Uterus (tissue), 4 donors: ENCODE results near the gene LILRB5. TPM values are rescaled to one million over a fixed set of nuclear protein-coding genes. Genes with fewer than 3 reads are reported as not detected.

Source experiments
- DNase-seq, 2 donors: peaks; one replicate each; pipeline ENCODE4 v3.0.0-alpha.2; 2019 to 2020
- H3K27ac ChIP-seq, 2 donors: fragments of 200-600 bp; sonication (generic); 1 replicate in 1 of 2; 2 replicates in 1 of 2; pipeline ENCODE4 v1.5.1; 2016 to 2018
- H3K27me3 ChIP-seq, 2 donors: fragments of 200-600 bp; sonication (generic); one replicate each; pipeline ENCODE4 v1.5.1; 2018 to 2019; ENCODE audit warnings: control low read depth in 1 of 2
- H3K36me3 ChIP-seq, 2 donors: fragments of 200-600 bp; sonication (generic); one replicate each; pipeline ENCODE4 v1.5.1; 2019; ENCODE audit warnings: control low read depth in 1 of 2
- H3K4me1 ChIP-seq, 2 donors: fragments of 200-600 bp; sonication (generic); one replicate each; pipeline ENCODE4 v1.5.1; 2018 to 2019; ENCODE audit warnings: control low read depth in 1 of 2
- H3K4me3 ChIP-seq, 2 donors: fragments of 200-600 bp; sonication (generic); 1 replicate in 1 of 2; 2 replicates in 1 of 2; pipeline ENCODE4 v1.5.1; 2018 to 2019; ENCODE audit warnings: mild to moderate bottlenecking in 1 of 2
- H3K9me3 ChIP-seq, 2 donors: fragments of 200-600 bp; sonication (generic); one replicate each; pipeline ENCODE4 v1.5.1; 2019; ENCODE audit warnings: control low read depth in 1 of 2
- POLR2A ChIP-seq, 2 donors: fragments of 450-650 bp; IDR thresholded peaks; one replicate each; pipeline ENCODE4 v1.6.1; 2016; ENCODE audit warnings: antibody characterized with exemption in 2 of 2, mild to moderate bottlenecking in 1 of 2, moderate library complexity in 1 of 2
- intact Hi-C: fragments of 100-400 bp; cut with DNase I; formaldehyde crosslinking; loops from one replicate; pipeline ENCODE4 v1.15.1; 2023; ENCODE audit warnings: low total_unique reads
- microRNA-seq: library from miRNA; unstranded; fragments of <30 nt; microRNA quantifications from one replicate; pipeline ENCODE4, GENCODE V29; 2016; ENCODE audit warnings: borderline microRNAs expressed, borderline replicate concordance
- small RNA-seq: library from RNA; depleted of rRNA; stranded (forward); fragments of <200 nt; gene quantifications from one replicate; pipeline ENCODE3, GENCODE V24; 2016
- total RNA-seq, 4 donors: library from RNA; depleted of rRNA in 3 of 4; stranded (reverse); fragments of >200 nt in 3 of 4; gene quantifications; one replicate each; pipeline versions ENCODE4 v1.1.0 to v1.2.4, GENCODE V29; 2014 to 2023
- TF ChIP-seq, protein P1 (sequence below), 4 experiments: fragments of 200-600 bp in 2 of 4; fragments of 450-650 bp in 2 of 4; sonication (generic) in 2 of 4; IDR thresholded peaks; one replicate each; pipeline ENCODE4 v1.5.1; 2016 to 2019; ENCODE audit warnings: antibody characterized with exemption in 4 of 4, mild to moderate bottlenecking in 2 of 4, moderate library complexity in 1 of 4
- donor health status: DM: yes; HTN: yes; CAD: no.

LILRB5 gene
- total RNA-seq, 4 donors from 2014 or later = 3.2 to 3.7 (median 3.7) TPM; not detected in 1

DNA sequence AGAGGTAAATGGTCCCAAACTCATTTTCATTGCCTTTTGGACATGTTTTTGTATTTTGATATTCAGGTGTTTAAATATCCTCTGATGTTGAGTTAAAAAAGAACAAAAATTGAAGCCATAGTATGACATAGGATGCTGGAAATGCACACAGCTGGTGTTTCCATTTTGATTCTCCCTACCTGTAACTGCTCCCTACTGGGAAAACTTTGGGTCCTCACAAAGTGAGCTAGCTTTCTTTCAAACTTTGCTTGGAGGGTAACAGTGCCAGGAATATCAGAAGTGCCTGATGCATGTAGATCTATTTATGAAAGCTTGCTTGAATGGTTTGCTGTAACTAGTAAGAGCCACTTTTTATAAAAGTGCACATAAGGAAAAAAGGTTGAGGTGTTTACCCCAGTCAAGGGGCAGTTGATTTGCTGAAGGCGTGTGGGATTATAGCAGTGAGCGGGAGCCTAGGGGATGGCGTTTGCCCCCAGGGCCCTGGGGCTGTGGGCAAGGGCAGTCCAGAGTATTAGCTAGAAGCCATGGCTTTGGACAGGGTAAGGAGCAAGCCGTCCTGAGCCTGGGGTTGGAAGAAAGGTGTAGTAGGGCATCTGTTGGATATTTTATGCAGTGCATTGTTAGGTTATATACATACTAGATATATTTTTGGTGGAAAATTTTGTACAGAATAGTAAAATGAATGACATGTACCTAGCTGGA is 52.2 kb downstream of the LILRB5 start:
- Histone ChIP-seq H3K4me3 (no peak overlapping the region), H3K36me3 (no peaks in the 10 kb centered on the region), H3K27me3 (no peaks in the 10 kb centered on the region), H3K27ac (no peak overlapping the region), H3K4me1 (peaks cover 6 to 19% of the 10 kb centered on the region in 2 donors), H3K9me3 (no peaks in the 10 kb centered on the region)
- intact Hi-C loops = no loop called here
- TF ChIP-seq, protein P1, sequence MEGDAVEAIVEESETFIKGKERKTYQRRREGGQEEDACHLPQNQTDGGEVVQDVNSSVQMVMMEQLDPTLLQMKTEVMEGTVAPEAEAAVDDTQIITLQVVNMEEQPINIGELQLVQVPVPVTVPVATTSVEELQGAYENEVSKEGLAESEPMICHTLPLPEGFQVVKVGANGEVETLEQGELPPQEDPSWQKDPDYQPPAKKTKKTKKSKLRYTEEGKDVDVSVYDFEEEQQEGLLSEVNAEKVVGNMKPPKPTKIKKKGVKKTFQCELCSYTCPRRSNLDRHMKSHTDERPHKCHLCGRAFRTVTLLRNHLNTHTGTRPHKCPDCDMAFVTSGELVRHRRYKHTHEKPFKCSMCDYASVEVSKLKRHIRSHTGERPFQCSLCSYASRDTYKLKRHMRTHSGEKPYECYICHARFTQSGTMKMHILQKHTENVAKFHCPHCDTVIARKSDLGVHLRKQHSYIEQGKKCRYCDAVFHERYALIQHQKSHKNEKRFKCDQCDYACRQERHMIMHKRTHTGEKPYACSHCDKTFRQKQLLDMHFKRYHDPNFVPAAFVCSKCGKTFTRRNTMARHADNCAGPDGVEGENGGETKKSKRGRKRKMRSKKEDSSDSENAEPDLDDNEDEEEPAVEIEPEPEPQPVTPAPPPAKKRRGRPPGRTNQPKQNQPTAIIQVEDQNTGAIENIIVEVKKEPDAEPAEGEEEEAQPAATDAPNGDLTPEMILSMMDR (IDR thresholded peaks at IDR 0.05) = no peak
- no peak for TF ChIP-seq POLR2A (IDR thresholded peaks at IDR 0.05)
- no peak for DNase-seq

DNA sequence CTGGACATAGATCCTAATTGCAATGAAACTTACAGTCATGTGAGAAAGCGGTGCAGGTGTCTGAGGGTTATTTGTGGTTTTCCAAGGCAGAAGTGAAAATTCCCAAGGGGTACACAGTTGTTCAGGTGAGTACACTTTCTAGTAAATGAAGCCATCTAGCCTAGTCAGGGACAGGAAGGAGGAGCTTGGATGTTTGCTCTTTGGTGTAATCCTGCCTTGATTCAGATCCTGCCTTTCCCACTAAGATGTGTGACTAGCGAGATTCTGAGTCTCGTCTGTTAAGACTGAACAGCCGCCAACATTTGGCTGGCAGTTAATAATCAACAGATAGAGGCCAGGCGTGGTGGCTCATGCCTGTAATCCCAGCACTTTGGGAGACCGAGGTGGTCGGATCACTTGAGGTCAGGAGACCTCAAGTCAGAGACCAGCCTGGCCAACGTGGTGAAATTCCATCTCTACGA is 53.9 kb downstream of the LILRB5 start:
- Histone ChIP-seq H3K27ac (no peak overlapping the region), H3K4me1 (peaks cover 6 to 13% of the 10 kb centered on the region in 2 donors), H3K4me3 (no peak overlapping the region), H3K9me3 (no peaks in the 10 kb centered on the region), H3K36me3 (no peaks in the 10 kb centered on the region), H3K27me3 (no peaks in the 10 kb centered on the region)
- DNase-seq = no peak
- TF ChIP-seq POLR2A (IDR thresholded peaks at IDR 0.05) = no peak
- TF ChIP-seq, protein P1 (IDR thresholded peaks at IDR 0.05) = no peak
- intact Hi-C loops = no loop called here

DNA sequence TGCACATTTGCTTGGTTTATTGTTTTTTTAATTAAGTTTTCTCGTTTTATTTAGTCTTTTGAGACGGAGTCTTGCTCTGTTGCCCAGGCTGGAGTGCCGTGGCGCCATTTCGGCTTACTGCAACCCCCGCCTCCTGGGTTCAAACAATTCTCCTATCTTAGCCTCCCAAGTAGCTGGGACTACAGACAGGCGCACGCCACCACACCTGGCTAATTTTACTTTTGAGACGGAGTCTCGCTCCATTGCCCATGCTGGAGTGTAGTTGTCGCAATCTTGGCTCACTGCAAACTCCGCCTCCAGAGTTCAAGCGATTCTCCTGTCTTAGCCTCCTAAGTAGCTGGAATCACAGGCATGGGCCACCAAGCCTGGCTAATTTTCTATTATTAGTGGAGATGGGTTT is 55.1 kb downstream of the LILRB5 start:
- Histone ChIP-seq H3K4me3 (peak overlapping the region; percentile 82 to 84), H3K36me3 (no peaks in the 10 kb centered on the region)
- no peak for TF ChIP-seq POLR2A (IDR thresholded peaks at IDR 0.05)
- TF ChIP-seq, protein P1 (IDR thresholded peaks at IDR 0.05) = no peak

DNA sequence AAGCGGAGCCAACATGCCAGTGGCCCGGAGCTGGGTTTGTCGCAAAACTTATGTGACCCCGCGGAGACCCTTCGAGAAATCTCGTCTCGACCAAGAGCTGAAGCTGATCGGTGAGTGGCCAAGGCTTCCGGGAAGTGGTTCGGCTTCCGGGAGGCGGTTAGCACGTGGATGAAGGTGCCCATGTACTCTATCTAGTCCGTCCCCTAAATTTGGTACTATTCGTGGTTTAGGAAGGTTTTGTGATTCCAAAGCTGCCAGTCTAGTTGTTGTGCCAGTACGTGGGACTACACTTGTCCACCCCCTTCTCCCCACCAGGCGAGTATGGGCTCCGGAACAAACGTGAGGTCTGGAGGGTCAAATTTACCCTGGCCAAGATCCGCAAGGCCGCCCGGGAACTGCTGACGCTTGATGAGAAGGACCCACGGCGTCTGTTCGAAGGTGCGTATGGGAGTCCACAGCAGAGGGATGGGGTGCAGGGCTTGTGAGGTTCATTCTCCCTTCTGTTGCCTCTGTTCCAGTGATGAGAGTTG is 55.8 kb downstream of the LILRB5 start:
- Histone ChIP-seq H3K27me3 (no peaks in the 10 kb centered on the region), H3K4me3 (peak overlapping the region; percentile 82 to 84), H3K27ac (peak overlapping the region; percentile 97 to 98), H3K4me1 (peaks cover 6 to 13% of the 10 kb centered on the region in 2 donors), H3K36me3 (no peaks in the 10 kb centered on the region), H3K9me3 (no peaks in the 10 kb centered on the region)
- no peak for DNase-seq
- intact Hi-C loops = no loop called here
- TF ChIP-seq, protein P1 (IDR thresholded peaks at IDR 0.05) = no peak
- TF ChIP-seq POLR2A (IDR thresholded peaks at IDR 0.05) = no peak

More for the DNA sequence above, 55.1 kb downstream of the LILRB5 start:
- no peaks in the 10 kb centered on the region for H3K9me3 ChIP-seq
- H3K27ac ChIP-seq = peak overlapping the region in 1 of 2 donors; percentile 98
- intact Hi-C loops = no loop called here
- no peak for DNase-seq
- no peaks in the 10 kb centered on the region for H3K27me3 ChIP-seq
- H3K4me1 ChIP-seq = peaks cover 6 to 13% of the 10 kb centered on the region in 2 donors

Small RNA genes within 50 kb of the gene (microRNA-seq; reads per million reads assigned to microRNA genes)
- not detected for gene MIR4752

Small RNA genes within 50 kb of the gene (small RNA-seq; reads per million reads assigned to genes)
- gene AC245884.12 (not detected), gene MIR4752 (not detected), gene RNU6-1307P (not detected)

Other genes starting within 250 kb of the LILRB5 start
- gene VSTM1, start 193.4 kb downstream of the LILRB5 start, total RNA-seq = not detected
- gene TARM1, start 175.9 kb downstream of the LILRB5 start, total RNA-seq = not detected
- gene OSCAR, start 156.5 kb downstream of the LILRB5 start, total RNA-seq = 1 to 10 TPM in 1 of 4 donors, under 1 TPM in 1, not detected in 2; 0.91 to 6.5 TPM
- 10 to 100 TPM in 1 of 4 donors, 1 to 10 TPM in 2, not detected in 1; 4.7 to 65.8 (median 5.5) TPM for gene NDUFA3, start 154.4 kb downstream of the LILRB5 start, total RNA-seq
- gene TFPT, start 141.6 kb downstream of the LILRB5 start, total RNA-seq = 10 to 100 TPM in 2 of 4 donors, 1 to 10 TPM in 1, under 1 TPM in 1; 0.88 to 37.1 (median 9.9) TPM
- gene PRPF31, start 141.5 kb downstream of the LILRB5 start, total RNA-seq = 10 to 100 TPM; 17.9 to 97.3 (median 52.6) TPM
- gene CNOT3, start 119.5 kb downstream of the LILRB5 start, total RNA-seq = 10 to 100 TPM in 2 of 4 donors, 1 to 10 TPM in 1, under 1 TPM in 1; 0.88 to 41.6 (median 9.9) TPM
- 10 to 100 TPM in 2 of 4 donors, 1 to 10 TPM in 2; 3.7 to 52.8 (median 23.8) TPM for gene LENG1, start 97.6 kb downstream of the LILRB5 start, total RNA-seq
- gene TMC4, start 84.1 kb downstream of the LILRB5 start, total RNA-seq = 10 to 100 TPM in 1 of 4 donors, 1 to 10 TPM in 2, not detected in 1; 1.3 to 31.0 (median 3.0) TPM
- 10 to 100 TPM in 3 of 4 donors, 1 to 10 TPM in 1; 5.3 to 47.8 (median 19.2) TPM for gene MBOAT7, start 67.7 kb downstream of the LILRB5 start, total RNA-seq
- 10 to 100 TPM; 13.1 to 66.4 (median 32.2) TPM for gene TSEN34, start 66.0 kb downstream of the LILRB5 start, total RNA-seq
- 1,000 to 10,000 TPM; 1,240 to 3,586 (median 2,088) TPM for gene RPS9, start 56.4 kb downstream of the LILRB5 start, total RNA-seq
- gene LILRB3, start 34.3 kb downstream of the LILRB5 start, total RNA-seq = 1 to 10 TPM in 2 of 4 donors, not detected in 2; 3.0 to 5.3 TPM
- gene LILRA6, start 14.5 kb downstream of the LILRB5 start, total RNA-seq = 1 to 10 TPM in 2 of 4 donors, not detected in 2; 1.0 to 1.7 TPM
- gene LILRB2, start 23.8 kb upstream of the LILRB5 start, total RNA-seq = 1 to 10 TPM in 3 of 4 donors, under 1 TPM in 1; 0.41 to 4.2 (median 1.7) TPM
- 1 to 10 TPM in 2 of 4 donors, under 1 TPM in 1, not detected in 1; 0.35 to 9.7 (median 2.8) TPM for gene LILRA5, start 55.9 kb upstream of the LILRB5 start, total RNA-seq
- gene LILRA4, start 81.9 kb upstream of the LILRB5 start, total RNA-seq = not detected
- gene LAIR1, start 107.7 kb upstream of the LILRB5 start, total RNA-seq = 10 to 100 TPM in 2 of 4 donors, 1 to 10 TPM in 2; 1.0 to 64.7 (median 9.5) TPM
- gene TTYH1, start 158.2 kb upstream of the LILRB5 start, total RNA-seq = 10 to 100 TPM in 1 of 4 donors, 1 to 10 TPM in 1, not detected in 2; 1.9 to 10.2 TPM
- 100 to 1,000 TPM in 2 of 4 donors, 10 to 100 TPM in 2; 58.1 to 275 (median 91.4) TPM for gene LENG8, start 191.9 kb upstream of the LILRB5 start, total RNA-seq
- 1 to 10 TPM in 3 of 4 donors, not detected in 1; 3.7 to 7.1 (median 3.8) TPM for gene LENG9, start 206.5 kb upstream of the LILRB5 start, total RNA-seq
- gene CDC42EP5, start 216.0 kb upstream of the LILRB5 start, total RNA-seq = 10 to 100 TPM in 2 of 4 donors, 1 to 10 TPM in 2; 1.8 to 39.8 (median 16.1) TPM
- gene LAIR2, start 245.6 kb upstream of the LILRB5 start, total RNA-seq = not detected